NCI-H2171 (cell line): ENCODE measurements around the gene ASMT.
"Not testable (repeated sequence)": the region's sequence is repeated elsewhere in the genome, so short reads cannot be mapped to it uniquely, and the experiment has no call there.

Experiments
- DNase-seq: peaks from one replicate; lab custom pipeline; 2025; lab: John Stamatoyannopoulos, UW

ASMT gene, protein sequence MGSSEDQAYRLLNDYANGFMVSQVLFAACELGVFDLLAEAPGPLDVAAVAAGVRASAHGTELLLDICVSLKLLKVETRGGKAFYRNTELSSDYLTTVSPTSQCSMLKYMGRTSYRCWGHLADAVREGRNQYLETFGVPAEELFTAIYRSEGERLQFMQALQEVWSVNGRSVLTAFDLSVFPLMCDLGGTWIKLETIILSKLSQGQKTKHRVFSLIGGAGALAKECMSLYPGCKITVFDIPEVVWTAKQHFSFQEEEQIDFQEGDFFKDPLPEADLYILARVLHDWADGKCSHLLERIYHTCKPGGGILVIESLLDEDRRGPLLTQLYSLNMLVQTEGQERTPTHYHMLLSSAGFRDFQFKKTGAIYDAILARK

DNA sequence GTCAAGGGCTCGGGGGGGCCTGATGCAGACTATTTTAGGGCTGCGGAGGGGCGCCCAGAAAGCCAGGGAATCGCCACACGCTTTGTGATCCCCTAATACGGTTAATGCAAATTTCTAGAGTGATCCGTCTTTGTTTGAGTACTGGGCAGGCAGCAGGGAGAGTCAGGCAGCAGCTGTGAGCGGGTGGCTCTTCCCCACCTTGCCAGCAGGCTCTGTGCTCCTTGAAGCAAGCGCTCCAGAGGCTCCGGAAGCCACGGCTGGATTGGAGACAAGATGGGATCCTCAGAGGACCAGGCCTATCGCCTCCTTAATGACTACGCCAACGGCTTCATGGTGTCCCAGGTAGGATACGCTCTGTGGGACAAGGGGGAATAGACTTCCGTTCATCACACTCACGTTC lies at the start of gene ASMT:
Gene ASMT, plus strand, starts transcription at position 133 of the 400 bp plus-strand sequence. Its CDS starts 141 bp downstream, at position 274.
- DNase-seq: no peak

DNA sequence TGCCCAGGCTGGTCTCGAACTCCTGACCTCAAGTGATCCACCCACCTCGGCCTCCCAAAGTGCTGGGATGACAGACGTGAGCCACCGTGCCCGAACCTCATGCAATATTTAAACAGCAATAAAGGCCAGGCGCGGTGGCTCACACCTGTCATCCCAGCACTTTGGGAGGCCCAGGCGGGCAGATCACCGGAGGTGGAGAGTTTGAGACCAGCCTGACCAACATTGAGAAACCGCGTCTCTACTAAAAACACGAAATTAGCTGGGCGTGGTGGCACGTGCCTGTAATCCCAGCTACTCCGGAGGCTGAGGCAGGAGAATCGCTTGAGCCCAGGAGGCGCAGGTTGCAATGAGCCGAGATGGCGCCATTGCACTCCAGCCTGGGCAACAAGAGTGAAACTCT lies 40.7 kb upstream of the ASMT start:
- not testable (repeated sequence) for DNase-seq

DNA sequence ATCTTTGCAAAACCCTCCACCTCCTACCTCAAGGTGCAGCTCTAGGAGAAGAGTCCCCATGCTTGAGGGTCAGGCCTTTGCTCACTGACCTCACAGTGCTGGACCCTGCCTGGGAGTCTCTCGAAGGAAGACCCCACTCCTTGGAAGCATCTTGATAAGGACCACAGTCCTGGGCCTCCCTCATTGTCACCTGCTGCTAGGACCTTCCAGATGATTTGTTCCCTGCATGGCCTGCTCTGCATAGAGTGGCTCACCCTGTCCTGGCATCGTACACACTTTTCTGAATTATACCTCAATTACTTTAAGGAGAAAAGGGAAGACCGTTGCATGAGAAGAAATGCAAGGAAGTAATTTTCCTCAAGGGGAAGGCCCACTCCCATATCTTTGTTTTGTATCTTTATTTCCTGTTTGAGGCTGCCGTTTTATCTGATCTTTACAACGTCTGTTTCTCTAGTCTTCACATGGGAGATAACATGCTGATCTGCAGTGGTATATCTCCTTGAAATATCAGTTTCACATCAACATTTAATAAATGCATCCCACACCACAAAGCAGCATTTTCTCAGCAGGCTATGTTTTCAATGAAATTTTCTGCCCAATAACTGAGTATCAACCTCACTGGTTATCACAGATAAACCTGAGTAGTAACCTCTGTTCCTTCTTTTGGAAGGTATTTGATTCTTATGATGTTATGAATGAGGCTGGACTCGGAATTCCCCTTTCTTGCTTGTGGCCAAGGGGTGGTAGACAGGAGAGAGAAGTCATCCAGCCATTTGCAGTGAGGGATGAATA lies 38.5 kb upstream of the ASMT start:
- no peak for DNase-seq

DNA sequence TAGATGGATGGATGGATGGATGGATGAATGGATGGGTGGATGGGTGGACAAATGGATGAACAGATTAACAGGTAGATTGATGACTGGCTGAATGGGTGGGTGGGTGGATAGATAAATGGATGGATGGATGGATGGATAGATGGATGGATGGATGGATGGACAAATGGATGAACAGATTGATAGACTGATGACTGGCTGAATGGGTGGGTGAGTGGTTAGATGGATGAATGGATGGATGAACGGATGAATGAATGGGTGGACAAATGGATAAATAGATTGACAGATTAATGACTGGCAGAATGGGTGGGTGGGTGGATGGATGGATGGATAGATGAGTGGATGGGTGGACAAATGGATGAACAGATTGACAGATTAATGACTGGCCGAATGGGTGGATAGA lies 37.0 kb upstream of the ASMT start:
- no peak for DNase-seq

DNA sequence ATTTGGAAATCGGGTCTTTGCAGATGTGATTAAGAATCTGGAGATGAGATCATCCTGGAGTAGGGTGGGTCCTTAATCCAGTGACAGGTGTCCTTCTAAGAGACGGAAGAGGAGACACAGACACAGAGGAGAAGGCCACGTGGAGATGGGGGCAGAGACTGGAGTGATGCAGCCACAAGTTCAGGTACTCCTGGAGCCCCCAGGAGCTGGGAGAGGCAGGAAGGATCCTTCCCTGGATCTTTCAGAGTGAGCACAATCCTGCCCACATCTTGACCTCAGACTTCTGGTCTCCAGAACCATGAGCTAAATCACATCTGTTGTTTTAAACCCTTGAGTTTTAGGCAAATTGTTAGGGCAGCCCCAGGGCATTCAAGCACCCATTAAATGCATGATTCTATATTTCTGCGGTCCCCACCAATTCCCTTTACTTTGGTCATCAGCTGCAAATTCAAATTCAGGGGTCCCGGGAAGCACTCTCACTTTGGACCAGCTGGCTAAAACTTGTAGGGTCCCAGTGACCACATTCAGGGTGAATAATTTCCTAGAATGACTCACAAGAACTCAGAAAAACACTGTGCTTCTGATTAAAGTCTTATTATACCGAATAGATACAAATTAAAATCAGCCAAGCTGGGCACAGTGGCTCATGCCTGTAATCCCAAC lies 36.2 kb upstream of the ASMT start:
- no peak for DNase-seq

DNA sequence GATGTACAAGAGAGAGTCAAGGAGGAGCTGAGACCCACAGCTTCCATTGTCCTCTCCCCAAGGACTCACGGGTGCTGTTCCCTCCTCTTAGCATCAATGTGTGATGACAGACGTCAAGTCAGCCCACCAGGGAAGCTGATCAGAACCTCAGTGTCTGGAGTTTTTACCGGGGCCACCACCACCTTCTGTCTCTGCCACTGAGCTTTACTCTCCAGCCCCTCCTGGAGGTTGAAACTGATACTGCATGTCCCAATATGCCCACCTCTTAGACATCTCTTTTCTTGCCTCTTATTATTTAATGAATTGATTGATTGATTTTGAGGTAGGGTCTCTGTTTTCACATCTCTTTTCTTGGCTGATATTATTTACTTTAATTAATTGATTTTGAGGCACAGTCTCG lies 33.7 kb upstream of the ASMT start:
- no peak for DNase-seq

DNA sequence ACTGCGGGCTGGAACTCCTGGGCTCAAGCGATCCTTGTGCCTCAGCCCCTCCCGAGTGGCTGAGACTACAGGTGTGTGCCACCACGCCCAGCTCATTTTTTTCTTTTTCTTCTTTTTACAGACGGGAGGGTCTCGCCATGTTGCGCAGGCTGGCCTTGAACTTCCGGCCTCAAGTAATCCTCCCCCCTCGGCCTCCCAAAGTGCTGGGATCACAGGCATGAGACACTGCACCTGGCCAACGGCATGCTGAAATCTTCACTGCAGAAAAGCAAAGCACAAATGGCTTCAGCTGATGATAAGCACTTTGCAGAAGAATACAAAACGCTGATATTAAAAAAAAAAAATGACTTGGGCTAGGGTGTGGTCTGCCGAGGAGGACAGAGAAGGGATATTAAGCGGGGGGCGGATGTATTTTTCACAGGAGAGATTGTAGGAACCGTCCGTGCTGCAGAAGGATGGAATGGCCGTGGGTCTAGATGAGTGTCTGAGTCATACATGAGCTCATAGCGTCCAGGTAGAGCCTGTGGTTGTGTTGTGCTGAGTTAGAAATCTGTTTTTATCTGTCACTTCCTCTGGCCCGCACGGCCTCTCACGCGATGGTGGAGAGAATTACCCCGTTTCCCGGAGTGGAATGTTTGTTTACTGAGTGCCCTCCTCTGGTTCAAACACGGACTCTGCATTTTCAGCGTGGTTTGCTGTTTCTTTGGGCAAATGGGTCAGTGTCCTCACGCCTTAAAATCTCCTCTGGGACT lies 32.0 kb upstream of the ASMT start:
- DNase-seq: no peak

DNA sequence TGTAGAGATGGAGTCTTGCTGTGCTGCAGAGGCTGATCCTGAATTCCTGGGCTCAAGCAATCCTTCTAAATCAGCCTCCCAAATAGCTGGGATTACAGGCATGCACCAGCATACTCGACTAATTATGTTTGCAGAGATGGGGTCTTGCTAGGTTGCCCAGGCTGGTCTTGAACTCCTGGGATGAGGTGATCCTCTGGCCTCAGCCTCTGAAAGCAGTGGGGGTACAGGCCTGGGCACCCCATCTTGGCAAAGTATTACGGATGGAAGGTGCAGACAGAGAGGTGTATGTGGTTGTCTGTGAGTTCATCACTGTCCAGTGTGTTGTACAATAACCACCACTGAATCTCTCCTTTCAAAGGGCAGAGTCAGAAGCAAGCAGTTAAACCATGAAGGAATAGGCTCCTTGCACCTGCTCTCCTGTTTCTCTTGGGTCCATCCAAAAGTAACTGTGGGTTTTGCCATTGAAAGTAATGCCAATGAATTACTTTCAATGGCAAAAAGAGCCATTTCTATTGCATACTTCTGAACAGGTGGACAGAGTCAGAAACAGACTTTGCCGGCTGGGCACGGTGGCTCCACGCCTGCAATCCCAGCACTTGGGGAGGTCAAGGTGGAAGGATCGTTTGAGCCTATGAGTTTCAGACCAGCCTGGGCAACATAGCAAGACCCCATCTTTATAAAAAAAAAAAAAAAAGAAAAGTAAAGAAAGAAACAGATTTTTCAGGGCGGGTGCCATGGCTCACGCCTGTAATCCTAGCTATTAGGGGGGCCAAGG lies 30.4 kb upstream of the ASMT start:
- no peak for DNase-seq

DNA sequence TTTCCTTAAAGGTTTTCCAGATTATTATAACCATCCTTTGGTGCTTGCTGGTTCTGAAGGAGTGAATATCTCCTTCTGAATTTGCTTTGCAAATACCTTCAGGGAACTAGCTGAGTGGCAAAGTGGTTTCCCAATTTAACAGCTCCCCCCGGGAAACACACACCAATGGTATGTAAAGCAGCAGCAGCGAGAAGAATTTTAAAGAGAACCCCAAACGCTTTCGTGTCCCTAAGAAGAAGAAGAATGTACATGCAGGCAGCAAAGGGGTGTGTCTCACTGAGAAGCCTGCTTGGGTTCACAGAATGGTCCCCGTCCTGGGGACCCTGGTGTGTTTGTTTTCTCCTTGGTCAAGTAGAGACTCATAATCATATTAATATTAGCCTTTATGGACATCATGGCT lies 27.7 kb upstream of the ASMT start:
- no peak for DNase-seq

DNA sequence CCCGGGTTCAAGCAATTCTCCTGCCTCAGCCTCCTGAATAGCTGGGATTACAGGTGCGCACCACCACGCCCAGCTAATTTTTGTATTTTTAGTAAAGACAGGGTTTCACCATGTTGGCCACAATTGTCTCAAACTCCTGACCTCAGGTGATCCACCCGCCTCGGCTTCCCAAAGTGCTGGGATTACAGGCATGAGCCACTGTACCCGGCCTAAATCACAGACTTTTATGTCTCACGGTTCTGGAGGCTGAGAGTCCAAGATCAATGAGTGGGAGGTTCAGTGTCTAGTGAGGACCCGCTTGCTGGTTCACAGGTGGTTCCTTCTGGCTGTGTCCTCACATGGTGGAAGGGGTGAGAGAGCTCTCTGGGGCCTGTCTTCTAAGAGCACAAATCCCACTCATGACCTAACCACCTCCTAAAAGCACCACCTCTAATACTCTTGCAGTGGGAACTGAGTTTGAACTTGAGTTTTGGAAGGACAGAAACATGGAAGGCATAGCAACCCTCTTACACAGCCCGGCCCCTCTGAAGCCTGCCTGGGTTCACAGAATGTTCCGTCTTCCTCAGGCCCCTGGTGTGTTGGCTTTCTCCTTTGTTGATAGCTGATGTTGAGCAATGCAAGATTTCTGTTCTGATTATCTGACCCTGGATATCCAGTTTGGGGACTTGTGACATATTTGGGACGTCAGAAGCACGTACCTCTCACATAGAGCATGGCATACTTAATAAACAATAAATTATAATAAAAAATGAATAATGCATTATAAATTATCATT lies 25.3 kb upstream of the ASMT start:
- no peak for DNase-seq

DNA sequence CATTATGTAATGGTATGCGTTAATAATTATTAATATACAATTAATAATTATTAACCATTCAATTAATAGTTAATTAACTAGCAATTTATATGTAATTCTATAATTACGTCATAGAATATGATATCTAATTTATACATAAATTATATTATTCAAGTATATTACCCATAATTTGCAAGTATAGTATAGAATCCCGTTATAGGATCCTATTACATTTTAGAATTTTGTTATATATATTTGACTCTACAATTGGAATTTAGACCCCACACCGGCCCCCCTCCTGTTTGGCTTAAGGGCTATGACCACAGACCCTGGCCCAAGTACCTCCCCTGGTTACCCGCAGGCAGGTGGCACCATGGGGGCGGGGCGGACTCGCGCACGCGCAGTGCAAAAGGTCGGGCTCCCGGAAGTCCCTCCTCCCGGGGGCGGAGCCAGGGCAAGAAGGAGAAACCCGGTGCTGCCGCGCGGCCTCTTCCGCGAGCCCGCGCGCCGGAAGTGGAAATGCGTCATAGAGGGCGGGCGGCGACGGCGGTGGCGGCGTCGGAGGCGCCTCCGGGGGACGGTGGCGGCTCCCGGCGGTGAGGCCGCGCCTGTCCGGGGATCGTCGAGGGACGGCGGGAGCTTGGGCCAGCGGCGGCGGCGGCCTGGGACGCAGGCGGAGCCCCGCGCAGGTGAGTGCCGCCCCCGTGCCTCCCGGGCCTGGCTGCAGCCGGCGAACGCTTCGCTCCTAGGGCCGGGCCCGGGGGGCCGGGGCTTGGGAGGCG lies 23.6 kb upstream of the ASMT start, which contains the start of gene AKAP17A:
Gene AKAP17A, plus strand, starts transcription at position 503 of the 761 bp plus-strand sequence. CDS start 1,859 bp downstream, outside the sequence.
- peak; percentile 94 for DNase-seq

DNA sequence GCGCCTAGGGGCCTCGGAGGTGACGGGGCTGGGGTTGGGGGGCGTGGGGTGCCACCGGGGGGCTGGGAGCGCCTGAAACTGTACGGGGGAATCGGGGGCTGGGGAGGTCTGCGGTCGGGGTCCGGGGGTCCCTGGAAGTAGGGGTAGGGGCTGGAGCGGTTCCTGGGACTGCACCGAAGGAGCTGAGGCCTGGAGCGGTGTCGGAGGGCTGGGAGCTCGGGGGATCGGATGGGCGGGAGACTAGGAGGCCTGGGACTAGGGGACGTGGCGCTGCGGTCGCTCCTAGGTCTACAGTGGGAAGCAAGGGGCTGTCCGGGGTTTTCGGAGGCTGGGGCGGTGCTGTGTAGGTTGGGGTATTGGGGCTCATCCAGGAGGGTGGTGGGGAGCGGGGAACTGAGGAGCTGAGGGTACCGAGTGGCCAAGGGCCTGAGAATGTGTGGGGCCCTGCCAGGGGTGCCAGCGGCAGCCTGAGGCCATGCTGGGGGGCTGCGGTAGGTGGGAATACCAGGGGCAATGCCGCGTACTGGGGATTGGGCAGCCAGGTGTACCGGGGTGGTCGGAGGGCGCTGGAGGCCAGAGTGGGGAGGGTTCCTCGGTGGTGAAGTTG lies 22.9 kb upstream of the ASMT start:
- no peak for DNase-seq

DNA sequence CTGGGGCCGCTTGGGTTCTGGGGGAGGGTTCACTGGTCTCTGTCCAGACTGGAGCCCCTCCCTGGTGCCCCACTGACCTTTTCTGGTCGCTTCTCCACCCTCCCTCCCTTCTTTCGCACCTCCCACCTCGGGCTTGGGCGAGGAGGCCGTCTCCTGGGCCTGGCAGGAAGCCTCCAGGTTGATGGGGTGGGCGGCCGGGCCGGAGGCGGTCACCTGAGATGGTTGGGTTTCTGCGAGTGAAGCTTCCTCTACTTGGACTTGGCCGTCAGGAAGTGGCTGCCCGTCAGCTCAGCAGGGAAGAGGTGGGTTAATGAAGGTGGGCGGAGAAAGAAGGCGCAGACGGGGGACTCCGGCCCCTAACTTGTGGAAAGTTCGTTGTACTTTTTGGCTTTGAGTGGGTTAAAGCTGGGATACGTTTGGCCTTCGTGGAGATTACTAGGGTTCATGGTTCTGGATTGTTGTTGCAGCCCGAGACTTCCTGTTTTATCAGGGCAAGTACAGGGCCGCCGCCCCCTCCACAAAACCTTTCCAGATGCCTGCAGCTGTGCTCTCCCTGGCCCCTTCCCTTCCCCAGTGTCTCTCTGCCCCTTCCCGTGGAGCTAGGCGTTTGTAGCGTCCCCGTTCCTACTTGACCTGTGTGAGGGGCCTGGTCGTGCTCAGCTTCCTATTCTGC lies 22.3 kb upstream of the ASMT start:
- DNase-seq: no peak

DNA sequence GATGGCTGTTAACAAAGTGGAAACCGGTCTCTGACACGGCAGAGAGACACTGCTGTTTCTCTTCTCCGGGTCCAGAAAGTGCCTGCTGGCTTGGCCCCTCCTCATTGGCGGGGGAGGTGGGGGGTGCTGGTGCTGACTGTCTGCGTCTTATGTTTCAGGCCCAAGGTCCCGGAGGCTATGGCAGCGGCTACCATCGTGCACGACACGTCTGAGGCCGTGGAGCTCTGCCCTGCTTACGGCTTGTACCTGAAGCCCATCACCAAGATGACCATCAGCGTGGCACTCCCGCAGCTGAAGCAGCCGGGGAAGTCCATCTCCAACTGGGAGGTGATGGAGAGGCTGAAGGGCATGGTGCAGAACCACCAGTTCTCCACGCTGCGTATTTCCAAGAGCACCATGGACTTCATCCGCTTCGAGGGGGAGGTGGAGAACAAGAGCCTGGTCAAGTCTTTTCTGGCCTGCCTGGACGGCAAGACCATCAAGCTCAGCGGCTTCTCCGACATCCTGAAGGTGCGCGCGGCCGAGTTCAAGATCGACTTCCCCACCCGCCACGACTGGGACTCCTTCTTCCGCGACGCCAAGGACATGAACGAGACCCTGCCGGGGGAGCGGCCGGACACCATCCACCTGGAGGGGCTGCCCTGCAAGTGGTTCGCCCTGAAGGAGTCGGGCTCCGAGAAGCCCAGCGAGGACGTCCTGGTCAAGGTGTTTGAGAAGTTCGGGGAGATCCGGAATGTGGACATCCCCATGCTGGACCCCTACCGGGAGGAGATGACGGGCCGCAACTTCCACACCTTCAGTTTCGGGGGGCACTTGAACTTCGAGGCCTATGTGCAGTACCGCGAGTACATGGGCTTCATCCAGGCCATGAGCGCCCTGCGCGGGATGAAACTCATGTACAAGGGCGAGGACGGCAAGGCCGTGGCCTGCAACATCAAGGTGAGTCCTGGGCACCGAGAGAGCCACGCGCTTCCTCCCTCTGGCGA lies 21.3 kb upstream of the ASMT start:
- no peak for DNase-seq

DNA sequence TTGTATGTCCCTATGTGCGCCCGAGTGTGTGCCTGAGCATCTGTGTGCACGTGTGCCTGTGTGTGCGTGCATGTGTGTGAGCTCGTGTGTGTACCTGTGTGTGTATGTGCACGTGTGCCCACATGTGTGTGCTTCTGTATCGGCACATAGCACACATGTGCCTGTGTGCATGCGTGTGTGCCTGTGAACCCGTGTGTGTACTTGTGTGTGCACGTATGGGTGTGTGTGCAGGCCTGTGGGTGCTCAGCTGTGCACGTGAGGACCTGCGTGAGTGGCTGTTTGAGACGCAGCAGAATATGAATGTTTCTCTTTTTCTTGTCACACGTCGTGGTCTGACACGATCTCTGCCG lies 19.2 kb upstream of the ASMT start:
- DNase-seq: no peak

DNA sequence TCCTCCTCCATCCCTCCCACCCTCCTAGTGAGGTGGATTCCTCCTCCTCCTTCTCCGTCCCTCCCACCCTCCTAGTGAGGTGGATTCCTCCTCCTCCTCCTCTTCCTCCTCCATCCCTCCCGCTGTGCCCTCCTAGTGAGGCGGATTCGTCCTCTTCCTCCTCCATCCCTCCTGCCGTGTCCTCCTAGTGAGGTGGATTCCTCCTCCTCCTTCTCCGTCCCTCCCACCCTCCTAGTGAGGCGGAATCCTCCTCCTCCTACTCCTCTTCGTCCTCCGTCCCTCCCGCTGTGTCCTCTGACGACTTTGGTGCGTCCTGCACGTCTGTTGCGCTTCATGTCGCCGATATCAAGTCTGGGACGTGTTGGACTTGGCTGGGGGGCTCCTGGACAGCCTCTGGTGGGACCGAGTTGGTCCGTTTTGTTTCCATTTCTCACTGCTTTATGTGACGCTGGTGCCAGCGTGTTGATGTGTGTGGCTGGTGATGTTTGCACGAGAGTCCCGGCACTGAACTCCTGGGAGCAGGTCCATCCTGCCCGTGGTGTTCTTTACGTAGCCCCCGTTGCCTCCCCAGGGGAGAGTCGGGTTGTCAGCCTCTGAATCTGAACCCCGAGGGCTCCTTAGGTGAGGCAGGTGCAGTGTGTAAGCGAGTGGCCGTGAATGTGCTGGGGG lies 18.0 kb upstream of the ASMT start:
- DNase-seq: no peak
